Testis (tissue), 2 donors: ENCODE data around the gene RERE.

Experiments used
- POLR2A ChIP-seq: fragments of 450-650 bp; IDR thresholded peaks from one replicate; pipeline ENCODE4 v1.6.1; 2017; ENCODE audit warnings: antibody characterized with exemption, mild to moderate bottlenecking, moderate library complexity
- TF ChIP-seq, protein P1 (sequence below), 3 experiments: fragments of 450-650 bp in 2 of 3; fragments of 200-600 bp in 1 of 3; sonication (generic) in 1 of 3; IDR thresholded peaks; one replicate each; pipeline ENCODE4 v1.5.1; 2016 to 2019; ENCODE audit warnings: antibody characterized with exemption in 3 of 3, mild to moderate bottlenecking in 2 of 3, moderate library complexity in 1 of 3

DNA sequence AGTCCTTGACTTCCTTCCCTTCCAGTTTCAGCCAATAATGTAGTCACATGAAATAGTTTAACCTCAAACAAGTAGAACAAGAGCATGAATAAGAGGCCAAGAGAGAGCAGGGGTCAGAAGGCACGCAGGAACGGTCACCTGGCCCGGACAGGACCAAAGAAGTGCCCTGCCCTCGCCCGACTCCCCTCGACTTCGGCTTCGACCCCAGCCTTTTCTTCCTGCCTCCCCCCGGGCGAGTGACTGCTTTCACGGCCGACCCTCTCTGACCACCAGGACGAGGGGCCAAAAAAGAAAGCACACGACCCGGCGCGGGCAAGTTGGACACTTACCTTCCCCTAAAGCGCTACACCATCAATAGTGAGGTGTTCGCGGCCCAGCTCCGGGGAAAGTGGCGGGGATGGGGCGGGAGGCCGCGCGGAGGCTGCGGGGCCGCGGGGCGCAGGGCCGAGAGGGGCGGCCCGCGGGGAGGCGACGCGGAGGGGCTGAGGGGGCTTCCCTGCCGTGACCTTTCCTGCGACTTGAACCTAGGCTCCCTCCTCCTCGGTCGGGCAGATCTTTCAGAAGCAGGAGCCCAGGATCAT, 519 bp downstream of the RERE start:
- TF ChIP-seq, protein P1, sequence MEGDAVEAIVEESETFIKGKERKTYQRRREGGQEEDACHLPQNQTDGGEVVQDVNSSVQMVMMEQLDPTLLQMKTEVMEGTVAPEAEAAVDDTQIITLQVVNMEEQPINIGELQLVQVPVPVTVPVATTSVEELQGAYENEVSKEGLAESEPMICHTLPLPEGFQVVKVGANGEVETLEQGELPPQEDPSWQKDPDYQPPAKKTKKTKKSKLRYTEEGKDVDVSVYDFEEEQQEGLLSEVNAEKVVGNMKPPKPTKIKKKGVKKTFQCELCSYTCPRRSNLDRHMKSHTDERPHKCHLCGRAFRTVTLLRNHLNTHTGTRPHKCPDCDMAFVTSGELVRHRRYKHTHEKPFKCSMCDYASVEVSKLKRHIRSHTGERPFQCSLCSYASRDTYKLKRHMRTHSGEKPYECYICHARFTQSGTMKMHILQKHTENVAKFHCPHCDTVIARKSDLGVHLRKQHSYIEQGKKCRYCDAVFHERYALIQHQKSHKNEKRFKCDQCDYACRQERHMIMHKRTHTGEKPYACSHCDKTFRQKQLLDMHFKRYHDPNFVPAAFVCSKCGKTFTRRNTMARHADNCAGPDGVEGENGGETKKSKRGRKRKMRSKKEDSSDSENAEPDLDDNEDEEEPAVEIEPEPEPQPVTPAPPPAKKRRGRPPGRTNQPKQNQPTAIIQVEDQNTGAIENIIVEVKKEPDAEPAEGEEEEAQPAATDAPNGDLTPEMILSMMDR (IDR thresholded peaks at IDR 0.05), result no peak
- no peak for TF ChIP-seq POLR2A
